Sigmoid colon (tissue), 7 donors: ENCODE data around the gene GRB2. TPM values are rescaled to one million over a fixed set of nuclear protein-coding genes. Genes with fewer than 3 reads are reported as not detected.

Source experiments
- DNase-seq: peaks from one replicate; pipeline ENCODE4 v3.0.0-alpha.2; 2019
- H3K27ac ChIP-seq, 4 donors: fragments of 200-600 bp; sonication (generic); one replicate each; pipeline ENCODE4 v1.5.1; 2016 to 2019; ENCODE audit warnings: mild to moderate bottlenecking in 1 of 4
- H3K27me3 ChIP-seq, 3 donors: fragments of 200-600 bp; sonication (generic); one replicate each; pipeline ENCODE4 v1.5.1; 2019; ENCODE audit warnings: mild to moderate bottlenecking in 1 of 3
- H3K36me3 ChIP-seq, 4 donors: fragments of 200-600 bp; sonication (generic); one replicate each; pipeline ENCODE4 v1.5.1; 2016 to 2019
- H3K4me1 ChIP-seq, 4 donors: fragments of 200-600 bp; sonication (generic); one replicate each; pipeline ENCODE4 v1.5.1; 2017 to 2019
- H3K4me3 ChIP-seq, 4 donors: fragments of 200-600 bp; sonication (generic); one replicate each; pipeline ENCODE4 v1.5.1; 2017 to 2019; ENCODE audit warnings: mild to moderate bottlenecking in 2 of 4, moderate library complexity in 1 of 4
- H3K9me3 ChIP-seq, 4 donors: fragments of 200-600 bp in 3 of 4; sonication (generic) in 3 of 4; one replicate each; pipeline versions ENCODE4 v1.5.1 to v1.6.1; 2013 to 2019
- CTCF ChIP-seq, 4 experiments: fragments of 450-650 bp in 3 of 4; fragments of 200-600 bp in 1 of 4; IDR thresholded peaks; one replicate each; pipeline ENCODE4 v1.5.1; 2016 to 2019; ENCODE audit warnings: antibody characterized with exemption in 4 of 4, mild to moderate bottlenecking in 3 of 4, moderate library complexity in 2 of 4
- EP300 ChIP-seq, 4 donors: sonication (generic); formaldehyde crosslinking; IDR thresholded peaks; one replicate each; pipeline ENCODE4 v1.6.1; 2017; ENCODE audit warnings: antibody characterized with exemption in 4 of 4
- POLR2A ChIP-seq, 2 donors: fragments of 450-650 bp; IDR thresholded peaks; one replicate each; pipeline ENCODE4 v1.6.1; 2016; ENCODE audit warnings: antibody characterized with exemption in 2 of 2, mild to moderate bottlenecking in 2 of 2, moderate library complexity in 2 of 2
- POLR2AphosphoS5 ChIP-seq, 4 donors: sonication (generic); formaldehyde crosslinking; IDR thresholded peaks; one replicate each; pipeline ENCODE4 v1.6.1; 2017; ENCODE audit warnings: antibody characterized with exemption in 4 of 4
- WGBS, 2 donors: extraction: QIAGEN DNeasy Blood & Tissue Kit; methylation state at CpG; one replicate each; pipeline ENCODE4 v1.1.7; 2013; 5-methylcytosine and 5-hydroxymethylcytosine counted together
- intact Hi-C: fragments of 100-400 bp; cut with DNase I; formaldehyde crosslinking; loops from one replicate; pipeline ENCODE4 v1.15.1; 2023
- polyA plus RNA-seq, 3 donors: library from polyadenylated mRNA; stranded (reverse); fragments of 200-250 nt; gene quantifications; one replicate each; pipeline ENCODE4 v1.2.3, GENCODE V29; 2013
- total RNA-seq, 4 donors: library from RNA; depleted of rRNA; stranded (reverse); fragments of >200 nt; gene quantifications; one replicate each; pipeline ENCODE4 v1.1.0, GENCODE V29; 2016
- donor health status: healthy with polysubstance abuse.
- donor health status: Bipolar disorder and iron deficiency.
- donor health status: healthy.

GRB2 gene
- total and polyA plus RNA-seq, 7 donors, result 56.5 to 103 (median 81.3) TPM

- intact Hi-C loops, result no loop called here
- DNase-seq, result no peak
- Histone ChIP-seq H3K27me3 (no peaks in the 10 kb centered on the region), H3K36me3 (no peaks in the 10 kb centered on the region), H3K9me3 (no peaks in the 10 kb centered on the region), H3K4me1 (peaks cover 0 to 48% (median 27%) of the 10 kb centered on the region in 4 donors), H3K4me3 (no peak overlapping the region), H3K27ac (peak overlapping the region in 3 of 4 donors; percentile 14 to 28 (median 25))
- WGBS, 2 donors, result 52 to 74% methylated on average over 7 of the region's 7 CpGs
- TF ChIP-seq POLR2AphosphoS5 (IDR thresholded peaks at IDR 0.05) (no peak), EP300 (IDR thresholded peaks at IDR 0.05) (no peak), CTCF (IDR thresholded peaks at IDR 0.05) (no peak)
Measured at GRCh38 chr17:75352079-75352569, 53.4 kb downstream of the GRB2 start.

GRCh38 chr17:75350706-75351105 lies 54.8 kb downstream of the GRB2 start:
- no peaks in the 10 kb centered on the region for H3K36me3 ChIP-seq
- H3K27me3 ChIP-seq, result no peaks in the 10 kb centered on the region
- intact Hi-C loops, result no loop called here
- DNase-seq, result no peak
- WGBS, 2 donors, result 92 to 94% methylated on average over 9 of the region's 9 CpGs
- no peak overlapping the region for H3K27ac ChIP-seq
- H3K4me1 ChIP-seq, result peaks cover 0 to 56% (median 34%) of the 10 kb centered on the region in 4 donors
- TF ChIP-seq EP300 (IDR thresholded peaks at IDR 0.05), result no peak
- no peak for TF ChIP-seq POLR2AphosphoS5 (IDR thresholded peaks at IDR 0.05)
- no peak for TF ChIP-seq POLR2A (IDR thresholded peaks at IDR 0.05)
- TF ChIP-seq CTCF (IDR thresholded peaks at IDR 0.05), result no peak
- H3K4me3 ChIP-seq, result no peak overlapping the region
- no peaks in the 10 kb centered on the region for H3K9me3 ChIP-seq

GRCh38 chr17:75350029-75350428 lies 55.4 kb downstream of the GRB2 start:
- Histone ChIP-seq H3K4me1 (peaks cover 0 to 62% (median 34%) of the 10 kb centered on the region in 4 donors), H3K9me3 (no peaks in the 10 kb centered on the region), H3K27ac (no peak overlapping the region), H3K36me3 (no peaks in the 10 kb centered on the region), H3K27me3 (no peaks in the 10 kb centered on the region), H3K4me3 (no peak overlapping the region)
- no peak for TF ChIP-seq POLR2AphosphoS5 (IDR thresholded peaks at IDR 0.05)
- no peak for TF ChIP-seq POLR2A (IDR thresholded peaks at IDR 0.05)
- no peak for TF ChIP-seq CTCF (IDR thresholded peaks at IDR 0.05)
- no peak for TF ChIP-seq EP300 (IDR thresholded peaks at IDR 0.05)
- DNase-seq, result no peak
- intact Hi-C loops, result no loop called here

GRCh38 chr17:75349589-75349988 lies 55.9 kb downstream of the GRB2 start:
- no peak for TF ChIP-seq POLR2AphosphoS5 (IDR thresholded peaks at IDR 0.05)
- no peak for TF ChIP-seq CTCF (IDR thresholded peaks at IDR 0.05)
- no peak for TF ChIP-seq EP300 (IDR thresholded peaks at IDR 0.05)
- no peak for TF ChIP-seq POLR2A (IDR thresholded peaks at IDR 0.05)
- H3K36me3 ChIP-seq, result no peaks in the 10 kb centered on the region
- H3K4me3 ChIP-seq, result no peak overlapping the region
- H3K9me3 ChIP-seq, result no peaks in the 10 kb centered on the region
- intact Hi-C loops, result no loop called here
- WGBS, 2 donors, result 88 to 95% methylated on average over 8 of the region's 8 CpGs
- no peaks in the 10 kb centered on the region for H3K27me3 ChIP-seq
- DNase-seq, result no peak
- H3K4me1 ChIP-seq, result peaks cover 0 to 66% (median 34%) of the 10 kb centered on the region in 4 donors
- no peak overlapping the region for H3K27ac ChIP-seq

- no peaks in the 10 kb centered on the region for H3K27me3 ChIP-seq
- H3K4me3 ChIP-seq, result no peak overlapping the region
- 91 to 92% methylated on average over 8 of the region's 8 CpGs for WGBS, 2 donors
- no peak for TF ChIP-seq POLR2AphosphoS5 (IDR thresholded peaks at IDR 0.05)
- no peak for TF ChIP-seq CTCF (IDR thresholded peaks at IDR 0.05)
- no peak for TF ChIP-seq EP300 (IDR thresholded peaks at IDR 0.05)
- TF ChIP-seq POLR2A (IDR thresholded peaks at IDR 0.05), result no peak
- DNase-seq, result no peak
- no peaks in the 10 kb centered on the region for H3K9me3 ChIP-seq
- no peaks in the 10 kb centered on the region for H3K36me3 ChIP-seq
- H3K27ac ChIP-seq, result no peak overlapping the region
- H3K4me1 ChIP-seq, result peaks cover 0 to 77% (median 43%) of the 10 kb centered on the region in 4 donors
- intact Hi-C loops, result no loop called here
Measured at GRCh38 chr17:75348386-75349012, 57.0 kb downstream of the GRB2 start.
